ENCODE results near the gene HPCA.

- no peak for TF ChIP-seq CTCF (IDR thresholded peaks at IDR 0.05)
- TF ChIP-seq POLR2A (IDR thresholded peaks at IDR 0.05) = no peak
- TF ChIP-seq POLR2AphosphoS5 (IDR thresholded peaks at IDR 0.05) = no peak
Observed at GRCh38 chr1:32929366-32929765, 43.1 kb downstream of the HPCA start.
